Measurements from ENCODE around the gene EDN3. TPM values are rescaled to one million over a fixed set of nuclear protein-coding genes. Genes with fewer than 3 reads are reported as not detected.

Gene EDN3
- total and polyA plus RNA-seq, 4 donors, result 0.12 to 3.6 (median 0.31) TPM

- DNase-seq (peak; percentile 47 to 67 (median 63)), ATAC-seq (ENCODE audit: insufficient read depth, low FRiP score) (no peak)
- no peak for TF ChIP-seq CTCF (IDR thresholded peaks at IDR 0.05; ENCODE audit: control extremely low read depth, extremely low read depth)
- no peaks in the 10 kb centered on the region for H3K9me3 ChIP-seq (ENCODE audit: control insufficient read depth in 4 of 4, insufficient read depth in 3 of 4, low read length in 3 of 4)
- H3K36me3 ChIP-seq (ENCODE audit: control insufficient read depth in 4 of 4, insufficient read depth in 4 of 4, low read length in 4 of 4), result no peaks in the 10 kb centered on the region
- no peak overlapping the region for H3K27ac ChIP-seq (ENCODE audit: low read depth in 1 of 2, low read length in 1 of 2)
- 55 to 64% methylated on average over 2 of the region's 2 CpGs for WGBS, 2 donors
- H3K9ac ChIP-seq (ENCODE audit: insufficient read depth in 1 of 2, low read length in 2 of 2), result no peak overlapping the region
- no peaks in the 10 kb centered on the region for H3K27me3 ChIP-seq (ENCODE audit: control insufficient read depth in 3 of 3, insufficient read depth in 3 of 3, low read length in 2 of 3)
- H3K4me3 ChIP-seq, result no peak overlapping the region
- H3K4me1 ChIP-seq (ENCODE audit: control insufficient read depth in 5 of 5, insufficient read depth in 5 of 5, low read length in 5 of 5), result peaks cover 0 to 6% (median 1%) of the 10 kb centered on the region in 5 donors
Observed at GRCh38 chr20:59314997-59315396, 14.6 kb downstream of the EDN3 start.

- Histone ChIP-seq H3K27ac (ENCODE audit: low read depth in 1 of 2, low read length in 1 of 2) (no peak overlapping the region), H3K27me3 (ENCODE audit: control insufficient read depth in 3 of 3, insufficient read depth in 3 of 3, low read length in 2 of 3) (no peaks in the 10 kb centered on the region), H3K4me1 (ENCODE audit: control insufficient read depth in 5 of 5, insufficient read depth in 5 of 5, low read length in 5 of 5) (peaks cover 0 to 16% (median 0%) of the 10 kb centered on the region in 5 donors), H3K9ac (ENCODE audit: insufficient read depth in 1 of 2, low read length in 2 of 2) (no peak overlapping the region), H3K9me3 (ENCODE audit: control insufficient read depth in 4 of 4, insufficient read depth in 3 of 4, low read length in 3 of 4) (no peaks in the 10 kb centered on the region), H3K36me3 (ENCODE audit: control insufficient read depth in 4 of 4, insufficient read depth in 4 of 4, low read length in 4 of 4) (no peaks in the 10 kb centered on the region), H3K4me3 (no peak overlapping the region)
- TF ChIP-seq CTCF (IDR thresholded peaks at IDR 0.05; ENCODE audit: control extremely low read depth, extremely low read depth), result no peak
- WGBS, 2 donors, result 77 to 81% methylated on average over 13 of the region's 13 CpGs
- ATAC-seq (ENCODE audit: insufficient read depth, low FRiP score) (no peak), DNase-seq (no peak)
Observed at GRCh38 chr20:59316911-59317731, 16.7 kb downstream of the EDN3 start.

- Histone ChIP-seq H3K36me3 (ENCODE audit: control insufficient read depth in 4 of 4, insufficient read depth in 4 of 4, low read length in 4 of 4) (no peaks in the 10 kb centered on the region), H3K4me1 (ENCODE audit: control insufficient read depth in 5 of 5, insufficient read depth in 5 of 5, low read length in 5 of 5) (peaks cover 0 to 16% (median 0%) of the 10 kb centered on the region in 5 donors), H3K27me3 (ENCODE audit: control insufficient read depth in 3 of 3, insufficient read depth in 3 of 3, low read length in 2 of 3) (no peaks in the 10 kb centered on the region), H3K27ac (ENCODE audit: low read depth in 1 of 2, low read length in 1 of 2) (no peak overlapping the region), H3K9me3 (ENCODE audit: control insufficient read depth in 4 of 4, insufficient read depth in 3 of 4, low read length in 3 of 4) (no peaks in the 10 kb centered on the region), H3K9ac (ENCODE audit: insufficient read depth in 1 of 2, low read length in 2 of 2) (no peak overlapping the region), H3K4me3 (no peak overlapping the region)
- 89 to 90% methylated on average over 20 of the region's 20 CpGs for whole genome bisulfite sequencing, 2 donors
- peak in 1 of 3 donors; percentile 31 for DNase-seq
- no peak for ATAC-seq (ENCODE audit: insufficient read depth, low FRiP score)
- no peak for TF ChIP-seq CTCF (IDR thresholded peaks at IDR 0.05; ENCODE audit: control extremely low read depth, extremely low read depth)
Observed at GRCh38 chr20:59318201-59318790, 17.9 kb downstream of the EDN3 start.
